Peyer's patch (tissue), 4 donors: ENCODE measurements around the gene TMEM242. TPM values are rescaled to one million over a fixed set of nuclear protein-coding genes. Genes with fewer than 3 reads are reported as not detected.
A peak's percentile ranks its signal among the peaks of the same experiment; 100 is the strongest.

Source experiments
- DNase-seq, 3 donors: peaks; one replicate each; pipeline ENCODE4 v3.0.0-alpha.2; 2017 to 2019
- H3K27ac ChIP-seq, 4 donors: fragments of 200-600 bp; sonication (generic); one replicate each; pipeline ENCODE4 v1.5.1; 2016 to 2019
- H3K27me3 ChIP-seq, 2 donors: fragments of 200-600 bp; sonication (generic); one replicate each; pipeline ENCODE4 v1.5.1; 2019
- H3K36me3 ChIP-seq, 3 donors: fragments of 200-600 bp; sonication (generic); one replicate each; pipeline ENCODE4 v1.5.1; 2016 to 2019
- H3K4me1 ChIP-seq, 4 donors: fragments of 200-600 bp; sonication (generic); one replicate each; pipeline ENCODE4 v1.5.1; 2016 to 2019
- H3K4me3 ChIP-seq, 4 donors: fragments of 200-600 bp; sonication (generic); 1 replicate in 3 of 4; 2 replicates in 1 of 4; pipeline ENCODE4 v1.5.1; 2016 to 2019; ENCODE audit warnings: mild to moderate bottlenecking in 1 of 4
- H3K9me3 ChIP-seq, 4 donors: fragments of 200-600 bp; sonication (generic); one replicate each; pipeline ENCODE4 v1.5.1; 2016 to 2019; ENCODE audit warnings: mild to moderate bottlenecking in 1 of 4
- CTCF ChIP-seq, 6 experiments: fragments of 450-650 bp in 4 of 6; fragments of 200-600 bp in 2 of 6; sonication (generic) in 1 of 6; IDR thresholded peaks; one replicate each; pipeline ENCODE4 v1.5.1; 2017 to 2019; ENCODE audit warnings: antibody characterized with exemption in 6 of 6, mild to moderate bottlenecking in 3 of 6, moderate library complexity in 1 of 6
- POLR2A ChIP-seq, 2 donors: fragments of 450-650 bp; IDR thresholded peaks; one replicate each; pipeline ENCODE4 v1.5.1; 2017; ENCODE audit warnings: antibody characterized with exemption in 2 of 2, mild to moderate bottlenecking in 2 of 2, moderate library complexity in 2 of 2
- total RNA-seq, 4 donors: library from RNA; depleted of rRNA; stranded (reverse); fragments of >200 nt; gene quantifications; one replicate each; pipeline ENCODE4 v1.1.0, GENCODE V29; 2016

Gene TMEM242
- total RNA-seq, 4 donors from 2014 or later, result 3.3 to 9.4 (median 4.9) TPM

- Histone ChIP-seq H3K36me3 (no peaks in the 10 kb centered on the region), H3K27ac (no peak overlapping the region), H3K9me3 (no peaks in the 10 kb centered on the region), H3K4me1 (no peaks in the 10 kb centered on the region), H3K4me3 (no peak overlapping the region), H3K27me3 (no peaks in the 10 kb centered on the region)
- peak in 1 of 3 donors; percentile 28 for DNase-seq
- TF ChIP-seq POLR2A (IDR thresholded peaks at IDR 0.05), result no peak
- no peak for TF ChIP-seq CTCF (IDR thresholded peaks at IDR 0.05)
Observed at GRCh38 chr6:157246771-157247484, 76.4 kb downstream of the TMEM242 start.

DNA sequence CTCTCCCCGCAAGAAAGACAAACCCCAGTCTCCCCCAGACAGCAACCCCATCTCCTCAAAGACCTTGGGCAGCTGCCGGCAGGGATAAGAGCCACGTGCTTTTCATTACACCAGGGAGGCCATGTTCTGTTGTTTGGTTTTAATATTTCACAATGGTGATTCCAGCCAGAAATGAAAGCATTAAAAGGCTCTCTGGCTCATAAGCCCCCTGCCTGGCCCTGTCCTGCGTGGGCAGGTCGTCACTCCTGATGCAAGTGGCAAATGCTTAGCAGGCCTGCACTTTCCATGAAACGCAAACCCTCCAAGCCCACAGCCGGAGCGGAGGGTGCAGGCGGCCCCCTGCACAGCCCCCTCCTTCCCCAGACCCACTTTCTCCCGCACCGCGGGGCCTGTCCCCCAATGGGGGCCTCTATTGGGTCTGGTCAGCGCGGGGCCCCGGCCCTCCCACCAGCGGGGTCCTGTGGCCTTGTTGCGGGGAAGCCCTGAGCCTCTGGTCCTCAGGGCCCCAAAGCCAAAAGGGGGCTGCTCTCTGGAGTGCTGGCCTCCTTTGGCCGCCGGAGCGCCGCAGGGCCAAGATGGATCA lies 77.2 kb downstream of the TMEM242 start:
- TF ChIP-seq POLR2A (IDR thresholded peaks at IDR 0.05) (no peak), CTCF (IDR thresholded peaks at IDR 0.05) (no peak)
- peaks cover 0 to 7% (median 0%) of the 10 kb centered on the region in 4 donors for H3K4me1 ChIP-seq
- peak in 1 of 3 donors; percentile 43 for DNase-seq
- no peaks in the 10 kb centered on the region for H3K36me3 ChIP-seq
- H3K4me3 ChIP-seq, result no peak overlapping the region
- H3K27ac ChIP-seq, result no peak overlapping the region
- no peaks in the 10 kb centered on the region for H3K27me3 ChIP-seq
- no peaks in the 10 kb centered on the region for H3K9me3 ChIP-seq

DNA sequence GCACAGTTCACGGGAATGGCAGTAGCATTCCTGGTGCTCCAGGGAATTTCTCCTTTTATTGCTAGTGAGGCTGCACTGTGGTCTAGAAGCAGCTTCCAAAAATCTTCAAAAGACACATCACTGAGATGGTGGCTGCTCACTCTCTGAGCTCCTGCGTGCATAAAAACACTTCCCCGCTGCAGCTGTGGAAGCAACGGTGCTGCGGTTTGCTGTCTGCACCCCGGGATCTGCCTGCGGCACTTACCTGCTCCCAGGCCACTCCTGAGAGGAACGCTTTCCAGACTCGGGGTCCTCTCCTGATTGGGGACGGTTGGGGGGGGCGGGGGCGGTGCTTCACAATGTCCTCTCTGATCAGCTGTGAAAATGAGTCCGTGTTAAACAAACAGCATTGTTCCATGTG lies 77.9 kb downstream of the TMEM242 start:
- peak in 1 of 3 donors; percentile 9 for DNase-seq
- H3K36me3 ChIP-seq, result no peaks in the 10 kb centered on the region
- TF ChIP-seq CTCF (IDR thresholded peaks at IDR 0.05) (no peak), POLR2A (IDR thresholded peaks at IDR 0.05) (no peak)
- H3K4me1 ChIP-seq, result peaks cover 0 to 13% (median 0%) of the 10 kb centered on the region in 4 donors
- no peaks in the 10 kb centered on the region for H3K27me3 ChIP-seq
- H3K9me3 ChIP-seq, result no peaks in the 10 kb centered on the region
- H3K27ac ChIP-seq, result no peak overlapping the region
- no peak overlapping the region for H3K4me3 ChIP-seq

GRCh38 chr6:157244780-157245179 lies 78.5 kb downstream of the TMEM242 start:
- TF ChIP-seq POLR2A (IDR thresholded peaks at IDR 0.05) (no peak), CTCF (IDR thresholded peaks at IDR 0.05) (no peak)
- Histone ChIP-seq H3K27ac (no peak overlapping the region), H3K9me3 (no peaks in the 10 kb centered on the region), H3K4me1 (peaks cover 0 to 19% (median 0%) of the 10 kb centered on the region in 4 donors), H3K27me3 (no peaks in the 10 kb centered on the region), H3K4me3 (no peak overlapping the region), H3K36me3 (no peaks in the 10 kb centered on the region)
- DNase-seq, result peak in 2 of 3 donors; percentile 10 to 28

- Histone ChIP-seq H3K9me3 (no peaks in the 10 kb centered on the region), H3K4me1 (peaks cover 0 to 22% (median 0%) of the 10 kb centered on the region in 4 donors), H3K36me3 (no peaks in the 10 kb centered on the region), H3K27ac (no peak overlapping the region), H3K4me3 (no peak overlapping the region), H3K27me3 (no peaks in the 10 kb centered on the region)
- TF ChIP-seq POLR2A (IDR thresholded peaks at IDR 0.05) (no peak), CTCF (IDR thresholded peaks at IDR 0.05) (no peak)
- no peak for DNase-seq
Observed at GRCh38 chr6:157244175-157244574, 79.1 kb downstream of the TMEM242 start.
